HEK293T (cell line): ENCODE data around the gene FABP6.
"Not testable (repeated sequence)": the region's sequence is repeated elsewhere in the genome, so short reads cannot be mapped to it uniquely, and the experiment has no call there.

Experiments used
- CTCF ChIA-PET: fragments of 350-600 bp; formaldehyde crosslinking; extraction: SDS; loops from one replicate; lab custom pipeline; 2021; ENCODE audit warnings: antibody characterized with exemption, inconsistent platforms; lab: Yijun Ruan, JAX
- POLR2A ChIA-PET: fragments of 350-600 bp; formaldehyde crosslinking; extraction: SDS; loops from one replicate; lab custom pipeline; 2020; ENCODE audit warnings: antibody characterized with exemption, inconsistent platforms; lab: Yijun Ruan, JAX
- DNase-seq: peaks from one replicate; pipeline ENCODE4 v3.0.0; 2012; ENCODE audit warnings: mixed read lengths; ENCODE audit errors: extremely low spot score
- ARNT ChIP-seq: fragments of 450-650 bp; IDR thresholded peaks from 2 replicates; pipeline ENCODE4 v1.6.1; 2017; ENCODE audit warnings: mild to moderate bottlenecking
- BHLHE40 ChIP-seq: fragments of 450-650 bp; IDR thresholded peaks from 2 replicates; pipeline ENCODE4 v1.6.1; 2016; ENCODE audit warnings: mild to moderate bottlenecking, moderate library complexity, borderline replicate concordance
- CTBP1 ChIP-seq: fragments of 450-650 bp; IDR thresholded peaks from 2 replicates; pipeline ENCODE4 v1.6.1; 2016; ENCODE audit warnings: borderline replicate concordance
- ELF4 ChIP-seq: fragments of 450-650 bp; IDR thresholded peaks from 2 replicates; pipeline ENCODE4 v1.6.1; 2017; ENCODE audit warnings: antibody characterized with exemption
- FOXA1 ChIP-seq: fragments of 450-650 bp; IDR thresholded peaks from 2 replicates; pipeline ENCODE4 v1.6.1; 2016; ENCODE audit warnings: mild to moderate bottlenecking
- FOXK2 ChIP-seq: fragments of 450-650 bp; IDR thresholded peaks from 2 replicates; pipeline ENCODE4 v1.6.1; 2016; ENCODE audit warnings: mild to moderate bottlenecking
- FOXM1 ChIP-seq: fragments of 450-650 bp; IDR thresholded peaks from 2 replicates; pipeline ENCODE4 v1.6.1; 2017; ENCODE audit warnings: mild to moderate bottlenecking, borderline replicate concordance
- HDGF ChIP-seq: fragments of 450-650 bp; IDR thresholded peaks from 2 replicates; pipeline ENCODE4 v1.6.1; 2017; ENCODE audit warnings: antibody characterized with exemption, borderline replicate concordance
- L3MBTL2 ChIP-seq: fragments of 450-650 bp; conservative IDR thresholded peaks from 2 replicates; pipeline ENCODE4 v1.6.1; 2016; ENCODE audit warnings: mild to moderate bottlenecking
- LEF1 ChIP-seq: fragments of 450-650 bp; IDR thresholded peaks from 2 replicates; pipeline ENCODE4 v1.6.1; 2017; ENCODE audit warnings: mild to moderate bottlenecking, borderline replicate concordance
- NFRKB ChIP-seq: fragments of 450-650 bp; IDR thresholded peaks from 2 replicates; pipeline ENCODE4 v1.6.1; 2016; ENCODE audit warnings: mild to moderate bottlenecking, moderate library complexity
- PKNOX1 ChIP-seq: fragments of 450-650 bp; IDR thresholded peaks from 2 replicates; pipeline ENCODE4 v1.6.1; 2016
- SP1 ChIP-seq: fragments of 450-650 bp; IDR thresholded peaks from 2 replicates; pipeline ENCODE4 v1.6.1; 2017
- SUZ12 ChIP-seq: fragments of 450-650 bp; IDR thresholded peaks from 2 replicates; pipeline ENCODE4 v1.6.1; 2016; ENCODE audit warnings: mild to moderate bottlenecking
- TARDBP ChIP-seq: fragments of 450-650 bp; IDR thresholded peaks from 2 replicates; pipeline ENCODE4 v1.6.1; 2016
- ZNF384 ChIP-seq: fragments of 450-650 bp; IDR thresholded peaks from 2 replicates; pipeline ENCODE4 v1.6.1; 2016

Gene FABP6

GRCh38 chr5:160233215-160233614, 3.9 kb downstream of the FABP6 start:
- TF ChIP-seq FOXM1 (no peak), PKNOX1 (no peak), ELF4 (no peak)
- DNase-seq, result no peak
- CTCF ChIA-PET, result no interaction called here
- POLR2A ChIA-PET, result no interaction called here

GRCh38 chr5:160235731-160236130, 6.4 kb downstream of the FABP6 start:
- ChIA-PET CTCF (no interaction called here), POLR2A (no interaction called here)
- TF ChIP-seq FOXK2, result no peak
- no peak for TF ChIP-seq LEF1
- TF ChIP-seq PKNOX1, result no peak
- TF ChIP-seq BHLHE40, result no peak
- TF ChIP-seq SUZ12, result no peak
- TF ChIP-seq HDGF, result no peak
- no peak for TF ChIP-seq NFRKB
- no peak for TF ChIP-seq ZNF384
- no peak for TF ChIP-seq FOXM1
- no peak for TF ChIP-seq CTBP1
- no peak for TF ChIP-seq L3MBTL2
- TF ChIP-seq ELF4, result no peak
- TF ChIP-seq SP1, result no peak
- TF ChIP-seq TARDBP, result no peak
- TF ChIP-seq FOXA1, result no peak
- no peak for DNase-seq

GRCh38 chr5:160237571-160238093, 8.3 kb downstream of the FABP6 start:
- POLR2A ChIA-PET, result no interaction called here
- TF ChIP-seq SP1 (no peak), SUZ12 (no peak), HDGF (no peak), TARDBP (no peak), ARNT (no peak), NFRKB (no peak), FOXM1 (no peak), L3MBTL2 (no peak)
- DNase-seq, result no peak
- CTCF ChIA-PET, result no interaction called here

- no peak for TF ChIP-seq FOXA1
- no peak for TF ChIP-seq FOXK2
- TF ChIP-seq LEF1, result no peak
- TF ChIP-seq ARNT, result no peak
- TF ChIP-seq SUZ12, result no peak
- TF ChIP-seq TARDBP, result no peak
- TF ChIP-seq ZNF384, result no peak
- ChIA-PET POLR2A (no interaction called here), CTCF (no interaction called here)
- DNase-seq, result no peak
Measured at GRCh38 chr5:160240350-160240749, 11.0 kb downstream of the FABP6 start.

- TF ChIP-seq BHLHE40 (no peak), ZNF384 (no peak), ARNT (no peak), SP1 (no peak), NFRKB (no peak), FOXK2 (no peak), HDGF (no peak)
- ChIA-PET CTCF (interaction anchor here (1.7 kb wide), 1 partner anchor 103 kb away, joined by 9 read pairs; no protein-coding TSS in a partner anchor), POLR2A (no interaction called here)
- DNase-seq, result no peak
Measured at GRCh38 chr5:160242145-160242544, 12.8 kb downstream of the FABP6 start.

GRCh38 chr5:160245506-160246086, 16.3 kb downstream of the FABP6 start:
- no peak for DNase-seq
- ChIA-PET CTCF (interaction anchor here (0.6 to 1.2 kb wide), 3 partner anchors 16 to 83 kb away, joined by 3 read pairs; no protein-coding TSS in a partner anchor), POLR2A (no interaction called here)
- no peak for TF ChIP-seq PKNOX1
- TF ChIP-seq HDGF, result no peak
- TF ChIP-seq CTBP1, result no peak
- TF ChIP-seq ELF4, result no peak
- no peak for TF ChIP-seq TARDBP
- no peak for TF ChIP-seq ZNF384
- no peak for TF ChIP-seq L3MBTL2
- TF ChIP-seq BHLHE40, result no peak
- TF ChIP-seq FOXK2, result no peak
- no peak for TF ChIP-seq FOXA1
- TF ChIP-seq NFRKB, result no peak
- no peak for TF ChIP-seq SUZ12
- no peak for TF ChIP-seq SP1
- TF ChIP-seq LEF1, result no peak
- TF ChIP-seq ARNT, result no peak
- no peak for TF ChIP-seq FOXM1

GRCh38 chr5:160249570-160249969, 20.3 kb downstream of the FABP6 start:
- DNase-seq, POLR2A ChIA-PET, CTCF ChIA-PET: not testable (repeated sequence)
